C4-2B (cell line): ENCODE data around the gene DLG4.

Experiments
- H3K27ac ChIP-seq: fragments of 450-650 bp; 2 replicates; pipeline ENCODE4 v1.5.1; 2017
- ZFX ChIP-seq: fragments of 450-650 bp; IDR thresholded peaks from 2 replicates; pipeline ENCODE4 v1.6.1; 2017
- TF ChIP-seq, protein P1 (sequence below): fragments of 450-650 bp; conservative IDR thresholded peaks from 2 replicates; pipeline ENCODE4 v1.5.1; 2017; ENCODE audit warnings: mild to moderate bottlenecking

DLG4 gene

DNA sequence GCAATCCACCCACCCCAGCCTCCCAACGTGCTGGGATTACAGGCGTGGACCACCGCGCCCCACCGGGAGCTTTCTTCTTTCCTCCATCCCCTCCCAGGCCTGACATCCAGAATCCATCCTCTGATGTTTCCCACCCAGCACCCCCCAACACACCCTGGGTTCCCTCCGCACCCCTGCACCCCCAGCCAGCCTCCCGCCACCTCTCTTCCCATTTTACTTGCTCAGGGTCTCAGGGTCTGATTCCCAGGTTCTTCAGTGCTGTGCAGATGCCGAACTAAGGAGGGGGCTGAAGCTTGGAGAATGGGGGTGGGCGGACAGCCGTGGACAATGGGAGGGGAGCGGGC is 40.7 kb downstream of the DLG4 start:
- no peak overlapping the region for H3K27ac ChIP-seq
- no peak for TF ChIP-seq ZFX
- TF ChIP-seq, protein P1, sequence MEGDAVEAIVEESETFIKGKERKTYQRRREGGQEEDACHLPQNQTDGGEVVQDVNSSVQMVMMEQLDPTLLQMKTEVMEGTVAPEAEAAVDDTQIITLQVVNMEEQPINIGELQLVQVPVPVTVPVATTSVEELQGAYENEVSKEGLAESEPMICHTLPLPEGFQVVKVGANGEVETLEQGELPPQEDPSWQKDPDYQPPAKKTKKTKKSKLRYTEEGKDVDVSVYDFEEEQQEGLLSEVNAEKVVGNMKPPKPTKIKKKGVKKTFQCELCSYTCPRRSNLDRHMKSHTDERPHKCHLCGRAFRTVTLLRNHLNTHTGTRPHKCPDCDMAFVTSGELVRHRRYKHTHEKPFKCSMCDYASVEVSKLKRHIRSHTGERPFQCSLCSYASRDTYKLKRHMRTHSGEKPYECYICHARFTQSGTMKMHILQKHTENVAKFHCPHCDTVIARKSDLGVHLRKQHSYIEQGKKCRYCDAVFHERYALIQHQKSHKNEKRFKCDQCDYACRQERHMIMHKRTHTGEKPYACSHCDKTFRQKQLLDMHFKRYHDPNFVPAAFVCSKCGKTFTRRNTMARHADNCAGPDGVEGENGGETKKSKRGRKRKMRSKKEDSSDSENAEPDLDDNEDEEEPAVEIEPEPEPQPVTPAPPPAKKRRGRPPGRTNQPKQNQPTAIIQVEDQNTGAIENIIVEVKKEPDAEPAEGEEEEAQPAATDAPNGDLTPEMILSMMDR = no peak

DNA sequence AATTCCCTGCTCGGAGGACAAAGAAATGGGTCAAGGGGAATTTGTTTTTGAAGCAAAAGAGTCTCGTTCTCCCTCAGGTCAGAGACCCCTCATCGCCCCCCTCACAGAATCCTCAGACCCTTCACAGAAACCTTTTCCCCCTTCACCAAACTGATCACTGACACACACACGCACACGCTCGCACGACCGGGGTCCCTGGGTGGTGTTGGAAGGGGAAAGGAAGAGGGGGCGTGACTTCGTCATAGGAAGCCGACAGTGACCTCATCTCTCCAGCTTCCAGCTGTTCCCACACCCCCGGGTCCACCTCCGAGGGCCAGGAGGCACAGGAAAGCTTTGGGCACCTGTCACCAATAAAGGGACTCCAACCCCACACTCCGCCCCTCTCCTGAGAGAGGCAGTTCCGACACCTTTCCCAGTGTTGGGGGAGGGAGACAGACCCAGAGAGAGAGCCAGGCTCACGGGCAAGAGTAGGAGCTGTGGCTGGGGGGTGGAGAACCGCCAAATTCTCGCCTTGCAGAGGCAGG is 41.6 kb downstream of the DLG4 start:
- TF ChIP-seq, protein P1 = no peak
- TF ChIP-seq ZFX = no peak
- H3K27ac ChIP-seq = no peak overlapping the region; the same call in 1 of the 2 replicates

DNA sequence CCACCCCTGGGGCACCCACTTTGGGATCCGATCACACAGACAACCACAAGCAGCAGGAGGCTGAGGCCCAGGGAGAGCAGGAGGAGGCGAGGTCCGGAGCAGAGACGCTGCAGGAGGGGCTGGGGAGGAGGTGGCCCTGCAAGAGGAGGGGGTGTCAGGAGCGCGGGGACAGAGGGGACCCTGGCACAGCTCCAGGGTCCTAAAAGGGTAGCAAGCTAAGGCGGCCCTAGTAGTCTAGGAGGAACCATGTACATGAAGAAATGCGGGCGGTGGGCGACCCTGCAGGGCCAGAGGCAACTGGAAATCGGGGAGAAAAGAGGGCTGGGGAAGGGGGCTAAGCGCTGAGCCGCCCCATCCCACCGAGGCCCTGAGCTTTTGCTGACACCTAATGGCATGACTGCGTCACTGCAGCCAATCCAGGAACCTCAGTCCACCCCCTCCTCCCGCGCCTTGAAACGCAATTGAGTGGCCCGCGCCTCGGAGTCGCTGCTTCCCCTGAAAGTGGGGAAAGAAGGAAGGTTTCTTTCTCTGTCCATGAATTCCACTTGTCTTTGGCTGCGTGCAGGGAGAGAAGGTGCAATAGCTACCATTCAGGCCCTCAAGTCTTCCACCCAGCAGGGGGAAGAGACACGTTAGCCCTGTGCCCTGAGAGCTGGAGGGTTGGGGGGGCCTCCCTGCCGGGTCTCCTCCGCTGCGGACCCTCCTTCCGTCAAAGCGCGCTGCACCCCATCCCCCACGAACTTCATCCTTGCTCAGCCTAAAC is 42.3 kb downstream of the DLG4 start:
- H3K27ac ChIP-seq = no peak overlapping the region; the same call in 1 of the 2 replicates
- no peak for TF ChIP-seq ZFX
- TF ChIP-seq, protein P1 = peak; percentile 97

DNA sequence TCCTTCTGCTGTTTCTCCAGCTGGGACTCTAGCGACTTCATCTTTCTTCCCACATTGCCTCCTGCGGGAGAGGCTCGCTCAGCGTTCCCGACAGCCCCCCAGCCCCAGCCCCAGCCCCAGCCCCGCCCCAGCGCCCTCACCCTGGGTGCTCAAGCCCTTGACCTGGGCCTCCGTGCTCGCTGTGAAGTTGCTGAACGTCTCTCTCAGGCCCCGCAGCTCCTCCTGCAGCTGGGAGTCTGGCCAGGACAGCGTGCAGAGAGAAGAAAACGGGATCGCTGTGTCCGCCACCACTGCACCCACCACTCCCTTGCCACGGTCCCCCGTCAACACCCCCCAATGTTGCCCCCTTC is 42.8 kb downstream of the DLG4 start:
- no peak for TF ChIP-seq ZFX
- TF ChIP-seq, protein P1 = no peak

DNA sequence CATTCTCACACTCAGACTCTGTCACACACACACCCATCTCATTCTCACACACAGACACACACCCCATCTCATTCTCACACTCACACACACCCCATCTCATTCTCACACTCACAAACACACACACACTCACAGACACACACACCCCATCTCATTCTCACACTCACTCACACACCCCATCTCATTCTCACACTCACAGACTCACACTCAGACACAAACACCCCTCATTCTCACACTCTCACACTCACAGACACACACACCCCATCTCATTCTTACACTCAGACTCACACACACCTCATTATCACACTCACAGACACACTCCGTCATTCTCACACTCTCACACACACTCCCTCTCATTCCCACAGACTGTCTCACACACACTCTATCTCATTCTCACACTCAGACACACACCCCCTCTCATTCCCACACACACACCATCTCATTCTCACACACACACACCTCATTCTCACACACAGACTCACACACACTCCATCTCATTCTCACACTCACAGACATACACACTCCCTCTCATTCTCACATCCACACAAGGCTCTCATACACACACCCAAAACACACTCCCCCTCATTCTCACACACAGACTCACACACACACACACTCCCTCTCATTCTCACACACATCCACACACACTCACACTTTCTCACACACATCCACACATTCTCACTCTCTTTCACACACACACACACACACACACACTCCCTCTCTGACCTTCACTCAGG is 43.4 kb downstream of the DLG4 start:
- TF ChIP-seq, protein P1 = no peak
- TF ChIP-seq ZFX = no peak
- H3K27ac ChIP-seq = no peak overlapping the region

More for the DNA sequence above, 42.8 kb downstream of the DLG4 start:
- no peak overlapping the region for H3K27ac ChIP-seq

DNA sequence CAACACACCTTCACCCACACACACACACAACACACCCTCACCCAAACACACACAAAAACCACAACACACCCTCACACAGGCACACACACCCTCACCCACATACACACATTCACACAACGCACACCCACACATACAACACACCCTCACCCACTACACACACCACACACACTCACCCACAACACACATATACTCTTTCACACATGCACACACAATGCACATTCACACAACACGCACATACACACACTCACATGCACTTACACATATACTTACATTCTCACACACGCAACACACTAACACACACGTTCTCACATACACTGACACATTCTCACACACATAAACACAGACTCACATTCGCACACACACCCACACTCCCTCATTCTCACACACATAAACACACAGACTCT is 44.3 kb downstream of the DLG4 start:
- TF ChIP-seq ZFX = no peak
- TF ChIP-seq, protein P1 = no peak
- no peak overlapping the region for H3K27ac ChIP-seq
